Suprapubic skin (tissue), 4 donors: Measurements from ENCODE around the gene IMMP2L.

ENCODE experiments used
- EP300 ChIP-seq: sonication (generic); formaldehyde crosslinking; IDR thresholded peaks from one replicate; pipeline ENCODE4 v1.6.1; 2017; ENCODE audit warnings: antibody characterized with exemption
- POLR2A ChIP-seq, 2 donors: fragments of 450-650 bp; IDR thresholded peaks; one replicate each; pipeline ENCODE4 v1.6.1; 2017; ENCODE audit warnings: antibody characterized with exemption in 2 of 2, mild to moderate bottlenecking in 2 of 2, moderate library complexity in 2 of 2
- POLR2AphosphoS5 ChIP-seq, 3 donors: sonication (generic); formaldehyde crosslinking; IDR thresholded peaks; one replicate each; pipeline ENCODE4 v1.6.1; 2017; ENCODE audit warnings: antibody characterized with exemption in 3 of 3
- TF ChIP-seq, protein P1 (sequence below), 2 donors: fragments of 200-600 bp in 1 of 2; fragments of 450-650 bp in 1 of 2; sonication (generic) in 1 of 2; IDR thresholded peaks; one replicate each; pipeline ENCODE4 v1.5.1; 2016 to 2019; ENCODE audit warnings: antibody characterized with exemption in 2 of 2, mild to moderate bottlenecking in 1 of 2, moderate library complexity in 1 of 2

DNA sequence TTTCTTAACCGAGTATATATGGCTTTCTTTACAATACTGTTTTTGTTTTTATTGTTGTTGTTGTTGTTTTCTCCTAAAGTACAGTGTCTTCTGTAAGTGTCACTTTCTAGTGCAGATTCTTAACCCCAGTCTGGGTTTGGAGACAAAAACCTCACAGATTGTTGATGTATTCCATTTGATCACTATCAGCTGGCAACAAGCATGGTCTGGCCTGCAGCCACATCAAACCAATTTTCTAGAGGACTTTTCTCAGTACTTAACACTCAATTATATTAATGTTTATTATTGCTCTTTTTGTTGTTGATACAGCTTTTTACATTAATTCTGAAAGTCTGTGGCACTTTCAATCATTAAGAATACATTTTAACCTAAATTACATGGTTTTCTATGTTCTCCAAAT lies 454.3 kb downstream of the IMMP2L start:
- TF ChIP-seq POLR2A (IDR thresholded peaks at IDR 0.05), result no peak
- TF ChIP-seq, protein P1, sequence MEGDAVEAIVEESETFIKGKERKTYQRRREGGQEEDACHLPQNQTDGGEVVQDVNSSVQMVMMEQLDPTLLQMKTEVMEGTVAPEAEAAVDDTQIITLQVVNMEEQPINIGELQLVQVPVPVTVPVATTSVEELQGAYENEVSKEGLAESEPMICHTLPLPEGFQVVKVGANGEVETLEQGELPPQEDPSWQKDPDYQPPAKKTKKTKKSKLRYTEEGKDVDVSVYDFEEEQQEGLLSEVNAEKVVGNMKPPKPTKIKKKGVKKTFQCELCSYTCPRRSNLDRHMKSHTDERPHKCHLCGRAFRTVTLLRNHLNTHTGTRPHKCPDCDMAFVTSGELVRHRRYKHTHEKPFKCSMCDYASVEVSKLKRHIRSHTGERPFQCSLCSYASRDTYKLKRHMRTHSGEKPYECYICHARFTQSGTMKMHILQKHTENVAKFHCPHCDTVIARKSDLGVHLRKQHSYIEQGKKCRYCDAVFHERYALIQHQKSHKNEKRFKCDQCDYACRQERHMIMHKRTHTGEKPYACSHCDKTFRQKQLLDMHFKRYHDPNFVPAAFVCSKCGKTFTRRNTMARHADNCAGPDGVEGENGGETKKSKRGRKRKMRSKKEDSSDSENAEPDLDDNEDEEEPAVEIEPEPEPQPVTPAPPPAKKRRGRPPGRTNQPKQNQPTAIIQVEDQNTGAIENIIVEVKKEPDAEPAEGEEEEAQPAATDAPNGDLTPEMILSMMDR (IDR thresholded peaks at IDR 0.05), result no peak
- no peak for TF ChIP-seq EP300
- TF ChIP-seq POLR2AphosphoS5 (IDR thresholded peaks at IDR 0.05), result no peak
